MCF 10A (cell line): Measurements from ENCODE around the gene HAUS3. TPM values are rescaled to one million over a fixed set of nuclear protein-coding genes. Genes with fewer than 3 reads are reported as not detected.

Experiments
- BruUV-seq: library from RNA; stranded (reverse); fragments of 400-500 nt; replicated peaks from 2 replicates; lab custom pipeline; 2021; lab: Mats Ljungman, UMichigan
- CTCF ChIA-PET: fragments of 300-600 bp; sonication (Branson Sonifier 250); formaldehyde crosslinking; extraction: SDS; loops from one replicate; lab custom pipeline; 2021; ENCODE audit warnings: antibody characterized with exemption, inconsistent platforms; lab: Yijun Ruan, JAX
- POLR2A ChIA-PET: fragments of 300-600, 350-650 bp; sonication (Branson Sonifier 250); formaldehyde crosslinking; extraction: SDS; loops from one replicate; lab custom pipeline; 2020; ENCODE audit warnings: antibody characterized with exemption, inconsistent platforms; lab: Yijun Ruan, JAX
- DNase-seq: peaks from one replicate; pipeline ENCODE4 v3.0.0-alpha.2; 2018; ENCODE audit not compliant: unreplicated experiment
- H3K27ac Mint-ChIP-seq: one replicate; pipeline ENCODE4 v1.8.0; 2022; ENCODE audit warnings: mild to moderate bottlenecking, low read depth, mixed read lengths; ENCODE audit not compliant: unreplicated experiment
- H3K27me3 Mint-ChIP-seq: one replicate; pipeline ENCODE4 v1.8.0; 2022; ENCODE audit warnings: mixed read lengths; ENCODE audit not compliant: insufficient read depth, unreplicated experiment
- H3K36me3 Mint-ChIP-seq: one replicate; pipeline ENCODE4 v1.8.0; 2022; ENCODE audit warnings: mild to moderate bottlenecking, moderate library complexity, mixed read lengths; ENCODE audit not compliant: insufficient read depth, unreplicated experiment
- H3K4me1 Mint-ChIP-seq: one replicate; pipeline ENCODE4 v1.8.0; 2022; ENCODE audit warnings: mixed read lengths; ENCODE audit not compliant: insufficient read depth, unreplicated experiment
- H3K4me3 Mint-ChIP-seq: one replicate; pipeline ENCODE4 v1.8.0; 2022; ENCODE audit warnings: mild to moderate bottlenecking, moderate library complexity, mixed read lengths; ENCODE audit not compliant: unreplicated experiment
- H3K9me3 Mint-ChIP-seq: one replicate; pipeline ENCODE4 v1.8.0; 2022; ENCODE audit warnings: mixed read lengths; ENCODE audit not compliant: unreplicated experiment
- intact Hi-C: fragments of 100-400 bp; cut with micrococcal nuclease; formaldehyde crosslinking; loops from 2 replicates; pipeline ENCODE4 v1.14.1; 2022
- total RNA-seq: library from RNA; stranded (reverse); gene quantifications from 2 replicates; pipeline ENCODE4 v1.2.3, GENCODE V29; 2022
- TF ChIP-seq, protein P1 (sequence below): fragments of 200-600 bp; IDR thresholded peaks from one replicate; pipeline ENCODE4 v1.8.0; 2022; ENCODE audit warnings: antibody characterized with exemption, mild to moderate bottlenecking; ENCODE audit not compliant: unreplicated experiment

Gene HAUS3
- total RNA-seq, 1 experiment from 2014 or later: 13.9 TPM

DNA sequence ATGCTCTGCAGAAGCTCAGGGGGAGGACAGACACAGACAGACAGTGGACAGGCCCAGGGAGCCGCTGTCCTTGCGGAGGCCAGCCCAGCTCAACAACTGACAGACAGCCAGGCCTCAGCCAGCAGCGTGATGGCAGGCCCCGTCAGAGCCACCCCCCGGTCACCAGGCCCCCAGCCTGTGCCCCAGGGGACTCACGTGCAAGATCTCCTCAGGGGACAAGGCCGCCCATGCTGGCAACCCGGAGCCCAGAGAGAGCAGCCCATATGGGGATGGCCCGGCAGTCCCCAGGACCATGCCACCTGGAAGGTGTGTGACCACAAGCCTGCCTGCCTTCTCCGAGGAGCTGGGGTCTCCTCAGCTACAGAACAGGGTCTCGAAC, 48.0 kb upstream of the HAUS3 start:
- H3K4me3 Mint-ChIP-seq: no peak overlapping the region
- intact Hi-C loops: no loop called here
- no TSS peak for BruUV-seq
- TF ChIP-seq, protein P1, sequence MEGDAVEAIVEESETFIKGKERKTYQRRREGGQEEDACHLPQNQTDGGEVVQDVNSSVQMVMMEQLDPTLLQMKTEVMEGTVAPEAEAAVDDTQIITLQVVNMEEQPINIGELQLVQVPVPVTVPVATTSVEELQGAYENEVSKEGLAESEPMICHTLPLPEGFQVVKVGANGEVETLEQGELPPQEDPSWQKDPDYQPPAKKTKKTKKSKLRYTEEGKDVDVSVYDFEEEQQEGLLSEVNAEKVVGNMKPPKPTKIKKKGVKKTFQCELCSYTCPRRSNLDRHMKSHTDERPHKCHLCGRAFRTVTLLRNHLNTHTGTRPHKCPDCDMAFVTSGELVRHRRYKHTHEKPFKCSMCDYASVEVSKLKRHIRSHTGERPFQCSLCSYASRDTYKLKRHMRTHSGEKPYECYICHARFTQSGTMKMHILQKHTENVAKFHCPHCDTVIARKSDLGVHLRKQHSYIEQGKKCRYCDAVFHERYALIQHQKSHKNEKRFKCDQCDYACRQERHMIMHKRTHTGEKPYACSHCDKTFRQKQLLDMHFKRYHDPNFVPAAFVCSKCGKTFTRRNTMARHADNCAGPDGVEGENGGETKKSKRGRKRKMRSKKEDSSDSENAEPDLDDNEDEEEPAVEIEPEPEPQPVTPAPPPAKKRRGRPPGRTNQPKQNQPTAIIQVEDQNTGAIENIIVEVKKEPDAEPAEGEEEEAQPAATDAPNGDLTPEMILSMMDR: no peak
- H3K4me1 Mint-ChIP-seq: no peaks in the 10 kb centered on the region
- no peaks in the 10 kb centered on the region for H3K36me3 Mint-ChIP-seq
- no peaks in the 10 kb centered on the region for H3K9me3 Mint-ChIP-seq
- ChIA-PET CTCF (no interaction called here), POLR2A (interaction anchor here (0.7 kb wide), 1 partner anchor 98 kb away, joined by 3 read pairs; no protein-coding TSS in a partner anchor)
- no peaks in the 10 kb centered on the region for H3K27me3 Mint-ChIP-seq
- H3K27ac Mint-ChIP-seq: no peak overlapping the region
- no peak for DNase-seq

DNA sequence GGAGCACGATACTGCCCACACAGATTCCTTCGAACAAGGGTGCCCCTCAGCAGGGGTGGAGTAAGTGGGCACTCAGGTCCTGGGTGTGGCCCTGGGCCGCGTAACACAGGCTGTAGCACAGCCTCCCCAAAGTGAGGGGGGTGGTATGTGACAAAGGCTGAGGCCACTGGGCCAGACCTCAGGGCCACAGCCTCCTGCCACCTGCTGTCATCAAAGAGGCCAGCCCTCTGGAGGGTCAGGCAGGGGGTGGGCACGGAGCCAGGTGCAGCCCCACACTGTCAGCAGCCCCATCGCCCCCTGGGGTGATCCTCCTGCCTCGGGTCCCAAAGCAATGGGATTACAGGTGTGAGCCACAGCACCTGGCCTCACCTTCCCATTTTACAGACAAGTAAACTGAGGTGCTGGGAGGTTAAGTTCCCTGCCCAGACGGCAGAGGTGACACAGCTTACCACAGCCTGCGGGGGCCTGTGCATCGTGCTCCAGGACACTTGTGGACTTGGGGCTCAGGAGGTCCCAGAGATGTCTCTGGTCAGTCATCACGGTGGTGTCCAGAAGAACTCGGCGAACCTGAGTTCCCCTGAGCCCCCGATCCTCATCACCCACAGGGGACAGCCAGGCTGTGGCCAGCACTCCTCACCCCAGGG, 47.5 kb upstream of the HAUS3 start:
- H3K27me3 Mint-ChIP-seq: no peaks in the 10 kb centered on the region
- H3K9me3 Mint-ChIP-seq: no peaks in the 10 kb centered on the region
- CTCF ChIA-PET: no interaction called here
- no peaks in the 10 kb centered on the region for H3K36me3 Mint-ChIP-seq
- no peak overlapping the region for H3K27ac Mint-ChIP-seq
- POLR2A ChIA-PET: no interaction called here
- no TSS peak for BruUV-seq
- DNase-seq: no peak
- no peaks in the 10 kb centered on the region for H3K4me1 Mint-ChIP-seq
- H3K4me3 Mint-ChIP-seq: no peak overlapping the region
- TF ChIP-seq, protein P1: no peak
- intact Hi-C loops: no loop called here

DNA sequence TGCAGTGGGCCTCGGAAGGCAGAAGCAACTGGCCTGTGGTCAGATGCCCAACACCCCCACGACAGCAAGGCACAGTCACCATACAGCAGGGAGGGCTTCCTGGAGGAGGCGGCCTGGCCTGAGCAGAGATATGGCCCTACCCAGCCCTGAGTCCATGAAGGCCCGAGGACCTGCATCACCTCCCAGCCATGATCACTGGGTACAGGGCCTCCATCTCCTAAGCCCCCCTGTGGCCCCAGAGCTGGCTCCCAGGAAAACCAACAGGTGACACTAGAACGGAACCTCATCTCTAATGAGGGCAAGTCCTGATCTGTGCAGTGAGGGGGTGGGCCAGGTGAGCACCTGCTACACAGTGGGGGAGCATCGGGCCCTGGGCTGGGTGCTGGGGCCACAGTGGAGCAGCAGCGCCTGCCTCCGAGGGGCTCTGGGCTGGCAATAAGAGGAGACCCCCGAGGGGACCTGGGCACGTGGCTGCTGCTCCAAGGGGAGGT, 46.2 kb upstream of the HAUS3 start:
- no peak overlapping the region for H3K4me3 Mint-ChIP-seq
- intact Hi-C loops: no loop called here
- ChIA-PET POLR2A (no interaction called here), CTCF (no interaction called here)
- H3K27ac Mint-ChIP-seq: no peak overlapping the region
- no peak for DNase-seq
- no peaks in the 10 kb centered on the region for H3K36me3 Mint-ChIP-seq
- TF ChIP-seq, protein P1: no peak
- H3K4me1 Mint-ChIP-seq: no peaks in the 10 kb centered on the region
- H3K9me3 Mint-ChIP-seq: no peaks in the 10 kb centered on the region
- no TSS peak for BruUV-seq
- no peaks in the 10 kb centered on the region for H3K27me3 Mint-ChIP-seq

DNA sequence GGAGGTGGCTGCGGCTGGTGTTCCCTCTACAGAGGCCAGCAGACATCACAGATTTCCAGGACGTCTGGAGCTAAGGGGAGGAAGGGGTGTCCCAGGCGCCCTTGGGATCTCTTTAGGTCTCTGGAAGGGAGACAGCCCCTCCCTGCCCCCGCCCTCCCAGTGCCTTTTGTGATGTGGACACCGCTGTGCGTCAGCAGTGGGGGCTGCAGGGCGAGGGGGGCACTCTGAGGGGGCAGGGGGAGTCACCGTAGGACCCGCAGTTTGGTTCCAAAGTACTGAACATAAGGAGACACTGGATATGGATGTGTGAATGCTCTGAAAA, 45.6 kb upstream of the HAUS3 start:
- POLR2A ChIA-PET: no interaction called here
- no peaks in the 10 kb centered on the region for H3K36me3 Mint-ChIP-seq
- H3K4me1 Mint-ChIP-seq: no peaks in the 10 kb centered on the region
- no peak for DNase-seq
- H3K27ac Mint-ChIP-seq: no peak overlapping the region
- H3K9me3 Mint-ChIP-seq: no peaks in the 10 kb centered on the region
- BruUV-seq: no TSS peak
- H3K27me3 Mint-ChIP-seq: no peaks in the 10 kb centered on the region
- CTCF ChIA-PET: no interaction called here
- TF ChIP-seq, protein P1: no peak
- no peak overlapping the region for H3K4me3 Mint-ChIP-seq
- intact Hi-C loops: no loop called here
